Measurements from ENCODE around the gene COG5.

Gene COG5

GRCh38 chr7:107505997-107506673 lies 57.6 kb downstream of the COG5 start:
- no peak for DNase-seq (ENCODE audit: low read depth, low spot score)

- DNase-seq (ENCODE audit: low read depth, low spot score) = no peak
Measured at GRCh38 chr7:107505362-107505761, 58.4 kb downstream of the COG5 start.

- DNase-seq (ENCODE audit: low read depth, low spot score) = no peak
Measured at GRCh38 chr7:107503687-107504086, 60.0 kb downstream of the COG5 start.

GRCh38 chr7:107502797-107503196 lies 60.9 kb downstream of the COG5 start:
- no peak for DNase-seq (ENCODE audit: low read depth, low spot score)

GRCh38 chr7:107502154-107502553 lies 61.6 kb downstream of the COG5 start:
- no peak for DNase-seq (ENCODE audit: low read depth, low spot score)

GRCh38 chr7:107501593-107501992 lies 62.1 kb downstream of the COG5 start:
- no peak for DNase-seq (ENCODE audit: low read depth, low spot score)

GRCh38 chr7:107499731-107500130 lies 64.0 kb downstream of the COG5 start:
- no peak for DNase-seq (ENCODE audit: low read depth, low spot score)

GRCh38 chr7:107495516-107495915 lies 68.2 kb downstream of the COG5 start:
- DNase-seq (ENCODE audit: low read depth, low spot score) = no peak

- no peak for DNase-seq (ENCODE audit: low read depth, low spot score)
Measured at GRCh38 chr7:107494884-107495283, 68.8 kb downstream of the COG5 start.

GRCh38 chr7:107494315-107494751 lies 69.4 kb downstream of the COG5 start:
- no peak for DNase-seq (ENCODE audit: low read depth, low spot score)

GRCh38 chr7:107492875-107493274 lies 70.8 kb downstream of the COG5 start:
- no peak for DNase-seq (ENCODE audit: low read depth, low spot score)

- DNase-seq (ENCODE audit: low read depth, low spot score) = no peak
Measured at GRCh38 chr7:107486041-107486440, 77.7 kb downstream of the COG5 start.

- no peak for DNase-seq (ENCODE audit: low read depth, low spot score)
Measured at GRCh38 chr7:107482571-107482970, 81.1 kb downstream of the COG5 start.

GRCh38 chr7:107480932-107481331 lies 82.8 kb downstream of the COG5 start:
- no peak for DNase-seq (ENCODE audit: low read depth, low spot score)

GRCh38 chr7:107479303-107479702 lies 84.4 kb downstream of the COG5 start:
- DNase-seq (ENCODE audit: low read depth, low spot score) = no peak

- no peak for DNase-seq (ENCODE audit: low read depth, low spot score)
Measured at GRCh38 chr7:107474104-107474521, 89.6 kb downstream of the COG5 start.

- DNase-seq (ENCODE audit: low read depth, low spot score) = no peak
Measured at GRCh38 chr7:107472116-107472515, 91.6 kb downstream of the COG5 start.

GRCh38 chr7:107471292-107472070 lies 92.2 kb downstream of the COG5 start:
- no peak for DNase-seq (ENCODE audit: low read depth, low spot score)

- no peak for DNase-seq (ENCODE audit: low read depth, low spot score)
Measured at GRCh38 chr7:107469929-107470328, 93.8 kb downstream of the COG5 start, which contains the start of gene GPR22. GPR22 (plus strand) TSS chr7:107470057; CDS start chr7:107474061, 4,004 bp downstream.

- no peak for DNase-seq (ENCODE audit: low read depth, low spot score)
Measured at GRCh38 chr7:107468824-107469223, 94.9 kb downstream of the COG5 start.

GRCh38 chr7:107467972-107468371 lies 95.7 kb downstream of the COG5 start:
- DNase-seq (ENCODE audit: low read depth, low spot score) = no peak

GRCh38 chr7:107464666-107465226 lies 99.0 kb downstream of the COG5 start:
- DNase-seq (ENCODE audit: low read depth, low spot score) = no peak
